Activated naive CD8-positive, alpha-beta T cell treated with anti-CD3 and anti-CD28 coated beads for 36 hours (primary cell): ENCODE measurements around the gene SRSF12. TPM values are rescaled to one million over a fixed set of nuclear protein-coding genes. Genes with fewer than 3 reads are reported as not detected.

ENCODE experiments used
- DNase-seq: peaks from one replicate; pipeline ENCODE4 v3.0.0; 2021
- H3K27ac Mint-ChIP-seq: one replicate; pipeline ENCODE4 v1.8.0; 2022; ENCODE audit warnings: mild to moderate bottlenecking, moderate library complexity, mixed read lengths
- H3K27me3 Mint-ChIP-seq: one replicate; pipeline ENCODE4 v1.8.0; 2022; ENCODE audit warnings: mild to moderate bottlenecking, mixed read lengths
- H3K36me3 Mint-ChIP-seq: one replicate; pipeline ENCODE4 v1.8.0; 2021; ENCODE audit warnings: mild to moderate bottlenecking, mixed read lengths
- H3K4me1 Mint-ChIP-seq: one replicate; pipeline ENCODE4 v1.8.0; 2021; ENCODE audit warnings: mixed read lengths
- H3K4me3 Mint-ChIP-seq: one replicate; pipeline ENCODE4 v1.8.0; 2022; ENCODE audit warnings: mild to moderate bottlenecking, moderate library complexity, mixed read lengths
- H3K9me3 Mint-ChIP-seq: one replicate; pipeline ENCODE4 v1.8.0; 2022; ENCODE audit warnings: mixed read lengths
- total RNA-seq, 2 experiments: library from RNA; stranded (reverse); gene quantifications; one replicate each; pipeline ENCODE4 v1.2.3, GENCODE V29; 2021

Gene SRSF12
- total RNA-seq, 2 experiments from 2014 or later = 0.74 to 0.78 TPM

- no peak overlapping the region for H3K4me3 Mint-ChIP-seq
- DNase-seq = no peak
- no peaks in the 10 kb centered on the region for H3K27me3 Mint-ChIP-seq
- peaks cover 33% of the 10 kb centered on the region for H3K4me1 Mint-ChIP-seq
- H3K36me3 Mint-ChIP-seq = peaks cover 27% of the 10 kb centered on the region
- H3K27ac Mint-ChIP-seq = no peak overlapping the region
- no peaks in the 10 kb centered on the region for H3K9me3 Mint-ChIP-seq
Observed at GRCh38 chr6:89087881-89088280, 30.0 kb downstream of the SRSF12 start.

DNA sequence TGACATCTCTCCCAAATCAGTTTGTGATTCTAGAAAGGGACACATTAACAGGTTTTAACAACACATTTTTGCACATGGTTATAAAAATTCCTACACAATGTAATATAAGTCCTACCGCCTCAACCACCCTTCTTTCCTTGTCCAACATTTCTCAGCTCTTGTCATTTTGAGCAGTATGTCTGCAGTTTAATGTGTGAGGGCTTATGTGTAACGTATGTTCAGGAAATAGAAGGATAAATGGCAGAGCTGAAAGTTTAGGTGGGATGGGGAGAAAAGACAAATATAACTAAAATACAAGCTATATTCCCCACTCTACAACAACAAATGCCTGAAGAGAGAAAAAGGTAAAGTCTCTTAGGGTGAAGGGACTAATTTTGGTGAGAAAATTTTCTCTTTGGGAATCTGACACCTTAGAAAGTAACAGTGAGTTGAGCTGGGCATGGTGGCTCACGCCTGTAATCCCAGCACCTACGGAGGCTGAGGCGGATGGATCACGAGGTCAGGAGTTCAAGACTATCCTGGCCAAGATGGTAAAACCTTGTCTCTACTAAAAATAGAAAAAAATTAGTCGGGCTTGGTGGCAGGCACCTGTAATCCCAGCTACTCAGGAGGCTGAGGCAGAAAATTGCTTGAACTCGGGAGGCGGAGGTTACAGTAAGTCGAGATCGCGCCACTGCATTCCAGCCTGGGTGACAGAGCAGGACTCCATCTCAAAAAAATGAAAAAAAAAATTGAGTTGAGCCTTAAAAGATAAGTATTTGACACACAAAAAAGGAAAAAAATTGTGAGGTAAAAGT, 32.3 kb downstream of the SRSF12 start:
- Mint-ChIP-seq H3K4me1 (peaks cover 30% of the 10 kb centered on the region), H3K9me3 (no peaks in the 10 kb centered on the region), H3K36me3 (peaks cover 34% of the 10 kb centered on the region), H3K27me3 (no peaks in the 10 kb centered on the region), H3K27ac (peak overlapping the region; percentile 18), H3K4me3 (no peak overlapping the region)
- no peak for DNase-seq

- Mint-ChIP-seq H3K27me3 (no peaks in the 10 kb centered on the region), H3K27ac (peak overlapping the region; percentile 81), H3K4me3 (peak overlapping the region; percentile 69), H3K36me3 (peaks cover 34% of the 10 kb centered on the region), H3K9me3 (no peaks in the 10 kb centered on the region), H3K4me1 (peaks cover 26% of the 10 kb centered on the region)
- no peak for DNase-seq
Observed at GRCh38 chr6:89084954-89085353, 32.9 kb downstream of the SRSF12 start.

- Mint-ChIP-seq H3K27ac (peak overlapping the region; percentile 81), H3K36me3 (peaks cover 34% of the 10 kb centered on the region), H3K27me3 (no peaks in the 10 kb centered on the region), H3K4me1 (peaks cover 26% of the 10 kb centered on the region), H3K9me3 (no peaks in the 10 kb centered on the region), H3K4me3 (peak overlapping the region; percentile 69)
- no peak for DNase-seq
Observed at GRCh38 chr6:89084542-89084941, 33.3 kb downstream of the SRSF12 start.

DNA sequence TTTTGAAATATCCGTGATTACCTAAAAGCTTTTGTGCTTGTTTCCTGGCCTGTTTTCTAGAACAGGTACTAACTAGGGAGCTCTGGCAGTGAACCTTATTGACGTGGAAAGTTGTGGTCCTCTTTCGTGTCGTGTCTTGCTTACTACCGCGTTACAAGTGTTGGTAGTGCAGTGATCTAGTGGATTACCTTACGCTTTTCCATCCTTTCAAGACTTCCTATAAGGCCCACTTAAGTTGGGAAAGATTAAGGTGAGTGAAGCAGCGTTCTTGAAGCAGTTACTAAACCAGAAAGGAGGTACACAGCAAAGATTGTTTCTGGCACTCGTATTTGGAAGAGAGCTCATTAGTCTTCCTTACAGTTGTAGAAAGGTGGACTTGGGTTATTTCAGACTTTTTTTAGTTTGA, 35.4 kb downstream of the SRSF12 start:
- H3K27me3 Mint-ChIP-seq = no peaks in the 10 kb centered on the region
- no peak for DNase-seq
- H3K4me1 Mint-ChIP-seq = peaks cover 28% of the 10 kb centered on the region
- H3K27ac Mint-ChIP-seq = peak overlapping the region; percentile 91
- H3K9me3 Mint-ChIP-seq = no peaks in the 10 kb centered on the region
- peak overlapping the region; percentile 85 for H3K4me3 Mint-ChIP-seq
- peaks cover 34% of the 10 kb centered on the region for H3K36me3 Mint-ChIP-seq

DNA sequence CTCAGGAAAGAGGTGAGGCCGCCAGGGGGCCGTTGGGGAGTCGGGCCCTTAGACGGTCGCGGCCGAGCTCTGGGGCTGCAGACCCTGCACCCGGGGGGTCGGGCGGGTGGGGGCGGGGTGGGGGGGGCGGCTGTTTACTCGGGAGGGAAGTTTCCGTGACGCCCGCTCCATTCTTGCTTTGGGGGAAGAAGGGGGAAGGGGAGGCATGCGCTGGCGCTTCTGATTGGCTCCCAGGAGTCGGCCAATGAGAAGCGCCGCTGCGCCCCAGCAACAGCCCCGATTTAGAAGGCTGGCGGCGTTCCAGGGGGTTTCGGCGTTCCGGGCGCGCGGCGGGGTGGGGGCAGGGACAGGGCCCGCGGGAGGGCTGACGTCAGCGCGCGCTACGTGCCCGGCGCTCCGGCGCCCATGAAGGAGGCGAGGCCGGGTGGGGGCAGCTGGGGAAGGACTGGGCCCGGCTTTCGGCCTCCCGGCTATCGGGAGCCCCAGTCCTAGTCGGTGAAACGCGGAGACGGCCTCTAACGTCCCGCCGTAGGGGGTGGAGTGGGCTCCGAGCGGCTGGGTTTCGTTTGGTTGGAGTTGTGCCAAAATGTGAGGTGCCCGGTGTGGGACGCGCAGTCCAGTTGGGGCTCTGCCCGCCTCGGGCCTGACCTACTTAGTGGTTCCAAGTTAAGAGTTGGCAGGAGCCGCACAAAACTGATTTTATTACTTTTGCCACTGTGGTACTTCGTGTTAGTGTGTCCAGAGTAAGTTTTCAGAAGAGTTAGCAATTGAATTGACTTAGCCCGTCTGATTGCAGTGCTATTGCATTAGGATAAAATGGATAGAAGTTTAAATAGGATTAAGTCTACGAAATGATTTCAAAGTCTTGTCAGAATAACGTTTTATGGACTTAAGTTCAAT, 36.2 kb downstream of the SRSF12 start:
- Mint-ChIP-seq H3K36me3 (peaks cover 34% of the 10 kb centered on the region), H3K9me3 (no peaks in the 10 kb centered on the region), H3K4me3 (peak overlapping the region; percentile 89), H3K27me3 (no peaks in the 10 kb centered on the region), H3K27ac (peak overlapping the region; percentile 91), H3K4me1 (peaks cover 26% of the 10 kb centered on the region)
- peak; percentile 98 for DNase-seq

DNA sequence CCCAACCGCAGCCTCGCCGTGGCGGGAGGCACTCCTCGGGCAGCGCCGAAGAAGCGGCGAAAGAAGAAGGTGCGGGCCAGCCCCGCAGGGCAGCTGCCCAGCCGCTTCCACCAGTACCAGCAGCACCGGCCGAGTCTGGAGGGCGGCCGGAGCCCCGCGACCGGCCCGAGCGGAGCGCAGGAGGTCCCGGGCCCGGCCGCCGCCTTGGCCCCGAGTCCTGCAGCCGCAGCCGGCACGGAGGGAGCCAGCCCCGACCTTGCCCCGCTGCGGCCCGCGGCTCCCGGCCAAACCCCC, 36.8 kb downstream of the SRSF12 start:
- H3K27me3 Mint-ChIP-seq = no peaks in the 10 kb centered on the region
- peak overlapping the region; percentile 97 for H3K27ac Mint-ChIP-seq
- H3K4me3 Mint-ChIP-seq = peak overlapping the region; percentile 89
- H3K9me3 Mint-ChIP-seq = no peaks in the 10 kb centered on the region
- peaks cover 31% of the 10 kb centered on the region for H3K36me3 Mint-ChIP-seq
- DNase-seq = no peak
- peaks cover 26% of the 10 kb centered on the region for H3K4me1 Mint-ChIP-seq

GRCh38 chr6:89080281-89081128, 37.4 kb downstream of the SRSF12 start, which contains the start of gene PNRC1:
Gene PNRC1, plus strand, starts transcription at chr6:89080751. Its CDS starts 144 bp downstream, at chr6:89080895.
- Mint-ChIP-seq H3K4me1 (peaks cover 26% of the 10 kb centered on the region), H3K27me3 (no peaks in the 10 kb centered on the region), H3K9me3 (no peaks in the 10 kb centered on the region), H3K36me3 (peaks cover 29% of the 10 kb centered on the region), H3K27ac (peak within 1 kb of the TSS; percentile 97), H3K4me3 (peak within 1 kb of the TSS; percentile 89)
- peak; percentile 100 for DNase-seq

GRCh38 chr6:89079511-89080234, 38.2 kb downstream of the SRSF12 start:
- peak; percentile 55 for DNase-seq
- Mint-ChIP-seq H3K9me3 (no peaks in the 10 kb centered on the region), H3K27me3 (no peaks in the 10 kb centered on the region), H3K4me1 (peaks cover 18% of the 10 kb centered on the region), H3K27ac (peak overlapping the region; percentile 97), H3K36me3 (peaks cover 21% of the 10 kb centered on the region), H3K4me3 (peak overlapping the region; percentile 89)

DNA sequence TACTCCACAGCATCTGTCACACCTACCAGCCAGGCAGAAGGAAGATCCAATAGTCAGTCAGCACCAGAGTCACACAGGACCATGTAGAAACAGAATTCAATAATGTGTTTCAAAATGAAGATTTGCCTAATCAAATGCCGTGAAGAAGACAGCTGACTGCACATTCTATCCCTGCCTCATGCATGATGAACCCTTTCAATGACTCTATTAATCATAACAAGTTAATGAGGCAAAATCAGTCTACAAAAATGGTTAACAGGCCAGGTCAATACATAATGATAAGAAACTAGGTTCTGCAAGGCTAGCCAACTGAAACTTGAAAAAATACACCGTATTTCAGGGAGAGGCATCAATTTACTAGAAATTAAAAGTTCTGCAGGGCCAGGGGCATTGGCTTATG, 44.0 kb downstream of the SRSF12 start:
- Mint-ChIP-seq H3K27ac (no peak overlapping the region), H3K4me1 (peaks cover 5% of the 10 kb centered on the region), H3K36me3 (no peaks in the 10 kb centered on the region), H3K27me3 (peaks cover 4% of the 10 kb centered on the region), H3K4me3 (no peak overlapping the region), H3K9me3 (no peaks in the 10 kb centered on the region)
- no peak for DNase-seq

DNA sequence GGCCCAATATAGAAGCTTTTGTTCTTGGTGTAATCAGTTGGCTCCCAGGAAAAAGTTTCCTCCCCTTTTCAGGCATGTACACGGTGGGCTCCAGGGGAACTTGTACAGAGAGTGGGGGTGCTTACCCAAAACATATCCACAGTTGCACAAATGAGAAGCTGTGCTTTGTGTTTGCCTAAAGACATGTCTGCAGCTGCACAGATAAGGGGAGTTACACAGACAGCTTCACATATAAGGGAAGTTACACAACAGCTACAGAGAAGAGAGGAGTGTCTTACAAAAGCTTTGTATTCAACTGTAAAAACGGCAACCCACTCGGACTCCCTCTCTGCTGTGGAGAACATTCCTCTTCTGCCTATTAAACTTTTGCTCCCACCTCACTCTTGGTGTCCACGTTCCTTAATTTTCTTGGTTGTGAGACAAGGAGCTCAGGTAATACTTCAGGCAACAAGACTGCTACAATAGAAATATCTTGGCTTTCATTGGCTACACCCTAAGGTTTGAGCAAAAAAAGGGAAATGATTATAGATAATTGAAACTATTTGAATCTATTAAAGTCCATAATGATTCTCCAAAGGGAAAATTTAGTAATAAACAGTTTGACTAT, 44.8 kb downstream of the SRSF12 start:
- Mint-ChIP-seq H3K4me1 (peaks cover 3% of the 10 kb centered on the region), H3K36me3 (no peaks in the 10 kb centered on the region), H3K27me3 (peaks cover 4% of the 10 kb centered on the region), H3K9me3 (no peaks in the 10 kb centered on the region), H3K4me3 (no peak overlapping the region), H3K27ac (no peak overlapping the region)
- no peak for DNase-seq

GRCh38 chr6:89071036-89071435, 46.8 kb downstream of the SRSF12 start:
- Mint-ChIP-seq H3K27me3 (peaks cover 4% of the 10 kb centered on the region), H3K9me3 (no peaks in the 10 kb centered on the region), H3K36me3 (no peaks in the 10 kb centered on the region)

GRCh38 chr6:89069536-89070163, 48.2 kb downstream of the SRSF12 start:
- no peak overlapping the region for H3K4me3 Mint-ChIP-seq
- H3K27ac Mint-ChIP-seq = no peak overlapping the region
- H3K27me3 Mint-ChIP-seq = peaks cover 4% of the 10 kb centered on the region
- H3K36me3 Mint-ChIP-seq = no peaks in the 10 kb centered on the region
- H3K4me1 Mint-ChIP-seq = peaks cover 3% of the 10 kb centered on the region
- no peaks in the 10 kb centered on the region for H3K9me3 Mint-ChIP-seq
- no peak for DNase-seq

More at GRCh38 chr6:89071036-89071435, 46.8 kb downstream of the SRSF12 start:
- peaks cover 3% of the 10 kb centered on the region for H3K4me1 Mint-ChIP-seq
- no peak for DNase-seq
- no peak overlapping the region for H3K27ac Mint-ChIP-seq
- no peak overlapping the region for H3K4me3 Mint-ChIP-seq
